ENCODE measurements around the gene NELFE. TPM values are rescaled to one million over a fixed set of nuclear protein-coding genes. Genes with fewer than 3 reads are reported as not detected.

Gene NELFE
- total RNA-seq, 1 donor from 2014 or later, result 71.8 TPM

DNA sequence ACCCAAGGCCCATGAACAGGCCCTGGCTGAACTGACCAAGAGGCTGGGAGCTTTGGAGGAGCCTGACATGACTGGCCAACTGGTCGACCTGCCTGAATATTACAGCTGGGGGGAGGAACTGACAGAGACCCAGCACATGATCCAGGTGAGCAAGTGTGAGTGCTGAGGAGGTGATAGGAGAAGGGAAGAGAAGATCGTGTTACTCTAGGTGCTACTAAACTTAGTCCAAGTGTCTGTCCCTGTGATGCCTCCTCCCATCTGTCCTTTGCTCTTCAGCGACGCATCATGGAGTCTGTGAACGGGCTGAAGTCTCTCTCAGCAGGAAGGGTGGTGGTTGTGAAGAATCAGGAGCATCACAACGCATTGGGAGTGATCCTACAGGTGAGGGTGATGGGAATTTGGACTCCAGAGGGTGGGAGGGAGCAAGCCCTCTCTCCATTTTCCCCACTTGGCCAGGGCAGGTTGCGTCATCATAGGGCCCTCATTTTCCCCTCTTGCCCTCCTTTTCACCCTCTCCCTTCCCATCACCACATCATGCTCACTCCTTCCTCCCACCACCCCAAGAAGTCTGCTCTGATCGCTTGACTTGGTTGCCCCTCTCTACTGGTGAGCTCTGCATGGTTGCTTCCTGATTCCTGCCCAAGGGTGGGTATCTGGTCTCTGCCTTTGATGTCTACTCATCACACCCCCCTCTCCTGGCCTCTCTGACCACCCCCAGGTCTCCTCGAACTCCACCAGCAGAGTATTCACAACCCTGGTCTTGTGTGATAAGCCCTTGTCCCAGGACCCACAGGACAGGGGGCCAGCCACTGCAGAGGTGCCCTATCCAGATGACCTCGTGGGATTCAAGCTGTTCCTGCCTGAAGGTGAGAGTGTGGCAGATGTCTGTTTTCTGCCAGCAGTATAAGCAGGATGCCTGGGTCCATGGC lies 8.5 kb upstream of the NELFE start:
- no peak for DNase-seq (ENCODE audit: low spot score, unreplicated experiment)
- H3K36me3 Mint-ChIP-seq (ENCODE audit: insufficient read depth), result peaks cover 8% of the 10 kb centered on the region
- peaks cover 2% of the 10 kb centered on the region for H3K4me1 Mint-ChIP-seq (ENCODE audit: low read depth)
- H3K9me3 Mint-ChIP-seq (ENCODE audit: low read depth), result no peaks in the 10 kb centered on the region
- no peaks in the 10 kb centered on the region for H3K27me3 Mint-ChIP-seq
- TF ChIP-seq, protein P1, sequence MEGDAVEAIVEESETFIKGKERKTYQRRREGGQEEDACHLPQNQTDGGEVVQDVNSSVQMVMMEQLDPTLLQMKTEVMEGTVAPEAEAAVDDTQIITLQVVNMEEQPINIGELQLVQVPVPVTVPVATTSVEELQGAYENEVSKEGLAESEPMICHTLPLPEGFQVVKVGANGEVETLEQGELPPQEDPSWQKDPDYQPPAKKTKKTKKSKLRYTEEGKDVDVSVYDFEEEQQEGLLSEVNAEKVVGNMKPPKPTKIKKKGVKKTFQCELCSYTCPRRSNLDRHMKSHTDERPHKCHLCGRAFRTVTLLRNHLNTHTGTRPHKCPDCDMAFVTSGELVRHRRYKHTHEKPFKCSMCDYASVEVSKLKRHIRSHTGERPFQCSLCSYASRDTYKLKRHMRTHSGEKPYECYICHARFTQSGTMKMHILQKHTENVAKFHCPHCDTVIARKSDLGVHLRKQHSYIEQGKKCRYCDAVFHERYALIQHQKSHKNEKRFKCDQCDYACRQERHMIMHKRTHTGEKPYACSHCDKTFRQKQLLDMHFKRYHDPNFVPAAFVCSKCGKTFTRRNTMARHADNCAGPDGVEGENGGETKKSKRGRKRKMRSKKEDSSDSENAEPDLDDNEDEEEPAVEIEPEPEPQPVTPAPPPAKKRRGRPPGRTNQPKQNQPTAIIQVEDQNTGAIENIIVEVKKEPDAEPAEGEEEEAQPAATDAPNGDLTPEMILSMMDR (IDR thresholded peaks at IDR 0.05; ENCODE audit: unreplicated experiment), result no peak
- H3K27ac Mint-ChIP-seq, result peak overlapping the region; percentile 50
- H3K4me3 Mint-ChIP-seq (ENCODE audit: low read depth), result no peak overlapping the region

DNA sequence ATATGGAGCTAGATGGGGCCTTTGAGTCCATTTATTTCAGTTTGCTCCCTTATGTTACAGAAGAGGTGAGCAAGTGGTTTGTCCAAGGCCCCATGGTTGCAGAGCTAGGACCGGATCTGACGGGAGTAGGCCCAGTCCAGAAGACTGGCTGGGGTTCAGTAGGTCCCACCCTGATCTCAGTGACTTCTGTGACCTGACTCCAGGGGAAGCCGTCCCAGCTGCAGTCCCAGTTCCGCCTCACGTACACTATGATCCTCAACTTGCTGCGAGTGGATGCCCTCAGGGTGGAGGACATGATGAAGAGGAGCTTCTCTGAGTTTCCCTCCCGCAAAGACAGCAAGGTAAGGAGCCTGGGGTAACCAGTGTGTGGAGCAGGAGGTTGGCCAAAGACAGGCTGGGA lies 7.7 kb upstream of the NELFE start:
- DNase-seq (ENCODE audit: low spot score, unreplicated experiment), result no peak
- H3K27me3 Mint-ChIP-seq, result no peaks in the 10 kb centered on the region
- no peaks in the 10 kb centered on the region for H3K4me1 Mint-ChIP-seq (ENCODE audit: low read depth)
- no peaks in the 10 kb centered on the region for H3K9me3 Mint-ChIP-seq (ENCODE audit: low read depth)
- H3K27ac Mint-ChIP-seq, result no peak overlapping the region
- TF ChIP-seq, protein P1 (IDR thresholded peaks at IDR 0.05; ENCODE audit: unreplicated experiment), result no peak
- H3K36me3 Mint-ChIP-seq (ENCODE audit: insufficient read depth), result peaks cover 13% of the 10 kb centered on the region
- H3K4me3 Mint-ChIP-seq (ENCODE audit: low read depth), result no peak overlapping the region

DNA sequence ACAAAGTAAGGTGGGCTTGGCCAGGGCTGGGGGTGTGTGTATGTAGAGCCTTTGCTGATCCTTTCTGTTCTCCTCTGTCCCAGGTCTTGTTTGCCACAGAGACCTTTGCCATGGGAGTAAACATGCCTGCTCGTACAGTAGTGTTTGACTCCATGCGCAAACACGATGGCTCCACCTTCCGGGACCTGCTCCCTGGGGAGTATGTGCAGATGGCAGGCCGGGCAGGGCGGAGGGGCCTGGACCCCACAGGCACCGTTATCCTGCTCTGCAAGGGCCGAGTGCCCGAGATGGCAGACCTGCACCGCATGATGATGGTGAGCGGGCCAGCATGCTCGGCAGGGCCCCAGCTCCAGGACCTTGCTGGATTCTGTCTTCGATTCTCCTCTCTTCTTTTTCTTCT lies 6.9 kb upstream of the NELFE start:
- TF ChIP-seq, protein P1 (IDR thresholded peaks at IDR 0.05; ENCODE audit: unreplicated experiment), result no peak
- Mint-ChIP-seq H3K27me3 (no peaks in the 10 kb centered on the region), H3K9me3 (ENCODE audit: low read depth) (no peaks in the 10 kb centered on the region), H3K27ac (no peak overlapping the region), H3K4me3 (ENCODE audit: low read depth) (no peak overlapping the region), H3K36me3 (ENCODE audit: insufficient read depth) (peaks cover 15% of the 10 kb centered on the region), H3K4me1 (ENCODE audit: low read depth) (no peaks in the 10 kb centered on the region)
- no peak for DNase-seq (ENCODE audit: low spot score, unreplicated experiment)

DNA sequence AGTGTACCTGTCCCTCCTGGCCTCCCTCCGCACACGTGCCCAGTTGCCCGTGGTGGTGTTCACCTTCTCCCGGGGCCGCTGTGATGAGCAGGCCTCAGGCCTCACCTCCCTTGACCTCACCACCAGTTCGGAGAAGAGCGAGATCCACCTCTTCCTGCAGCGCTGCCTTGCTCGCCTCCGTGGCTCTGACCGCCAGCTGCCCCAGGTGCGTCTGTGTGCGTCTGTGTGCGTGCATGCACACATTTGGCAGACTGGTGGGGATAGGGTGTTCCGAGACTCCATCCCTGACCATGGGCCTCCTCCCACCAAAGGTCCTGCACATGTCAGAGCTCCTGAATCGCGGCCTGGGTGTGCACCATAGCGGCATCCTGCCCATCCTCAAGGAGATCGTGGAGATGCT lies 5.2 kb upstream of the NELFE start:
- TF ChIP-seq, protein P1 (IDR thresholded peaks at IDR 0.05; ENCODE audit: unreplicated experiment), result no peak
- Mint-ChIP-seq H3K4me1 (ENCODE audit: low read depth) (peaks cover 8% of the 10 kb centered on the region), H3K27ac (no peak overlapping the region), H3K4me3 (ENCODE audit: low read depth) (no peak overlapping the region), H3K27me3 (no peaks in the 10 kb centered on the region), H3K9me3 (ENCODE audit: low read depth) (no peaks in the 10 kb centered on the region), H3K36me3 (ENCODE audit: insufficient read depth) (peaks cover 15% of the 10 kb centered on the region)
- DNase-seq (ENCODE audit: low spot score, unreplicated experiment), result no peak

DNA sequence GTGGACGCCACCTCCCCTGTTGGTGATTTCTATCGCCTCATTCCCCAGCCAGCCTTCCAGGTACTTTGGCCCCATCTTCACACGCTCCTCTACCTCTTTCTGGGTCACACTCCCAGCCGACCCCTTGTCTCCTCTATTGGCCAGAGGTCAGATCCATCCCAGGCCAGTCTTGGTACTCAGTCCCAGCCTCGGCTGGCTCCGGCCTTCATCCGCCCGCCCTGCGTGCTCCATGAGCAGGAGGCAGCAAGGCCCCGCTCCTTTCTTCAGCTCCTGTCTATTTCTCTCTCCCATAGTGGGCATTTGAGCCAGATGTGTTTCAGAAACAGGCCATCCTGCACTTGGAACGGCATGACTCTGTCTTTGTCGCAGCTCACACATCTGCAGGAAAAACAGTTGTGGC lies 2.8 kb upstream of the NELFE start:
- Mint-ChIP-seq H3K27ac (no peak overlapping the region), H3K36me3 (ENCODE audit: insufficient read depth) (peaks cover 10% of the 10 kb centered on the region), H3K27me3 (no peaks in the 10 kb centered on the region), H3K4me1 (ENCODE audit: low read depth) (peaks cover 19% of the 10 kb centered on the region), H3K4me3 (ENCODE audit: low read depth) (peak overlapping the region; percentile 12), H3K9me3 (ENCODE audit: low read depth) (no peaks in the 10 kb centered on the region)
- TF ChIP-seq, protein P1 (IDR thresholded peaks at IDR 0.05; ENCODE audit: unreplicated experiment), result no peak
- DNase-seq (ENCODE audit: low spot score, unreplicated experiment), result no peak
